Fibroblast of lung (primary cell): ENCODE measurements around the gene PTGIS.

Source experiments
- EZH2 ChIP-seq: IDR thresholded peaks from 2 replicates; pipeline ENCODE4 v1.5.1; 2012; ENCODE audit warnings: low read length, control low read depth, mild to moderate bottlenecking; ENCODE audit errors: missing control alignments
- TF ChIP-seq, protein P1 (sequence below), 2 donors: IDR thresholded peaks in 1 of 2; conservative IDR thresholded peaks in 1 of 2; 1 replicate in 1 of 2; 2 replicates in 1 of 2; pipeline ENCODE4 v1.5.1; 2011 to 2012; ENCODE audit warnings: low read length in 2 of 2, control low read depth in 1 of 2, inconsistent platforms in 1 of 2, low read depth in 1 of 2, mild to moderate bottlenecking in 1 of 2

DNA sequence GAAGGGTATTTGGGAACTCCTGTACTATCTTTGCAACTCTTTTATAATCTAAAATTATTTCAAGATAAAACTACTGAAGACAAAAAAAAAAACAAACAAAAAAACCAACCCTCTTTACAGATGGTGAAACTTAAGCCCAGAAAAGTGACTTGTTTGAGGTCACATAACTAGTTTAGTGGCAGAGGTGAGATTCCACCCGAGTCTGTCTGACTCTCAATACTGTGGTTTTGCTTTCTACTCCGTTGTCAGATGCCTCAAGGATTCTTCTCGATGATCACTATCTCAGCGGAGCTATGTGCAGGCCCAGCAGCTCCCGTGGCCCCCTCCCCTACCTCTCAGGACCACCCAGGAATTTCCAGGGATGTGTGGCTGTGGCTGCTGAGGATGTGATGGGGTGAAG is 49.4 kb downstream of the PTGIS start:
- TF ChIP-seq, protein P1, sequence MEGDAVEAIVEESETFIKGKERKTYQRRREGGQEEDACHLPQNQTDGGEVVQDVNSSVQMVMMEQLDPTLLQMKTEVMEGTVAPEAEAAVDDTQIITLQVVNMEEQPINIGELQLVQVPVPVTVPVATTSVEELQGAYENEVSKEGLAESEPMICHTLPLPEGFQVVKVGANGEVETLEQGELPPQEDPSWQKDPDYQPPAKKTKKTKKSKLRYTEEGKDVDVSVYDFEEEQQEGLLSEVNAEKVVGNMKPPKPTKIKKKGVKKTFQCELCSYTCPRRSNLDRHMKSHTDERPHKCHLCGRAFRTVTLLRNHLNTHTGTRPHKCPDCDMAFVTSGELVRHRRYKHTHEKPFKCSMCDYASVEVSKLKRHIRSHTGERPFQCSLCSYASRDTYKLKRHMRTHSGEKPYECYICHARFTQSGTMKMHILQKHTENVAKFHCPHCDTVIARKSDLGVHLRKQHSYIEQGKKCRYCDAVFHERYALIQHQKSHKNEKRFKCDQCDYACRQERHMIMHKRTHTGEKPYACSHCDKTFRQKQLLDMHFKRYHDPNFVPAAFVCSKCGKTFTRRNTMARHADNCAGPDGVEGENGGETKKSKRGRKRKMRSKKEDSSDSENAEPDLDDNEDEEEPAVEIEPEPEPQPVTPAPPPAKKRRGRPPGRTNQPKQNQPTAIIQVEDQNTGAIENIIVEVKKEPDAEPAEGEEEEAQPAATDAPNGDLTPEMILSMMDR (conservative IDR thresholded peaks at IDR 0.05 in 1 of 2, IDR thresholded peaks at IDR 0.05 in 1 of 2; ENCODE audit: low read depth in 1 of 2, low read length in 2 of 2) = no peak
- no peak for TF ChIP-seq EZH2
